DOHH2 (cell line): ENCODE results near the gene SOX5.

Experiments used
- H3F3A ChIP-seq: fragments of 200-600 bp; sonication (generic), shearing (Covaris generic); 2 replicates; pipeline ENCODE4 v1.6.0; 2016; ENCODE audit warnings: antibody characterized with exemption, mild to moderate bottlenecking; ENCODE audit not compliant: control insufficient read depth, insufficient read depth
- H3K27ac ChIP-seq: fragments of 200-600 bp; sonication (generic); 2 replicates; pipeline ENCODE4 v1.5.1; 2014; ENCODE audit warnings: low read depth, mild to moderate bottlenecking, low read length, moderate library complexity
- H3K27me3 ChIP-seq: fragments of 200-600 bp; sonication (generic); 2 replicates; pipeline ENCODE4 v1.6.1; 2014; ENCODE audit warnings: mild to moderate bottlenecking, low read length, mixed read lengths; ENCODE audit not compliant: control insufficient read depth
- H3K36me3 ChIP-seq: fragments of 200-600 bp; sonication (generic); 2 replicates; pipeline ENCODE4 v1.6.1; 2014; ENCODE audit warnings: mild to moderate bottlenecking, low read length, moderate library complexity, mixed read lengths; ENCODE audit not compliant: control insufficient read depth
- H3K4me1 ChIP-seq: fragments of 200-600 bp; sonication (generic); 2 replicates; pipeline ENCODE4 v1.6.1; 2014; ENCODE audit warnings: mild to moderate bottlenecking, low read length, mixed read lengths; ENCODE audit not compliant: control insufficient read depth
- H3K4me2 ChIP-seq: fragments of 200-600 bp; sonication (generic); 2 replicates; pipeline ENCODE4 v1.6.0; 2014; ENCODE audit warnings: mild to moderate bottlenecking, low read length, moderate library complexity
- H3K4me3 ChIP-seq: fragments of 200-600 bp; sonication (generic); 2 replicates; pipeline ENCODE4 v1.5.1; 2014; ENCODE audit warnings: mild to moderate bottlenecking, low read length, mixed read lengths
- H3K79me2 ChIP-seq: fragments of 200-600 bp; sonication (generic); 2 replicates; pipeline ENCODE4 v1.6.1; 2014; ENCODE audit warnings: mild to moderate bottlenecking, low read length, mixed read lengths; ENCODE audit not compliant: control insufficient read depth
- H3K9me2 ChIP-seq: fragments of 200-600 bp; sonication (generic); replicated peaks from 2 replicates; pipeline ENCODE4 v1.6.1; 2014; ENCODE audit warnings: mild to moderate bottlenecking, low read length, mixed read lengths; ENCODE audit not compliant: control insufficient read depth
- H3K9me3 ChIP-seq: fragments of 200-600 bp; sonication (generic); 2 replicates; pipeline ENCODE4 v1.6.1; 2014; ENCODE audit warnings: antibody characterized with exemption, low read length, mixed read lengths; ENCODE audit not compliant: control insufficient read depth, insufficient read depth
- H4K20me1 ChIP-seq: fragments of 200-600 bp; sonication (generic); 2 replicates; pipeline ENCODE4 v1.6.0; 2014; ENCODE audit warnings: low read depth, mild to moderate bottlenecking, antibody characterized with exemption, low read length, moderate library complexity; ENCODE audit not compliant: control insufficient read depth, insufficient read depth
- CTCF ChIP-seq: fragments of 200-600 bp; sonication (generic); IDR thresholded peaks from one replicate; pipeline ENCODE4 v1.5.1; 2014; ENCODE audit warnings: antibody characterized with exemption, mild to moderate bottlenecking, low read depth, low read length; ENCODE audit not compliant: poor library complexity, severe bottlenecking
- EZH2phosphoT487 ChIP-seq: fragments of 200-600 bp; sonication (generic); IDR thresholded peaks from 2 replicates; pipeline ENCODE4 v1.6.1; 2017; ENCODE audit warnings: borderline replicate concordance, mild to moderate bottlenecking, antibody characterized with exemption, low read length, moderate library complexity, mixed read lengths

SOX5 gene

DNA sequence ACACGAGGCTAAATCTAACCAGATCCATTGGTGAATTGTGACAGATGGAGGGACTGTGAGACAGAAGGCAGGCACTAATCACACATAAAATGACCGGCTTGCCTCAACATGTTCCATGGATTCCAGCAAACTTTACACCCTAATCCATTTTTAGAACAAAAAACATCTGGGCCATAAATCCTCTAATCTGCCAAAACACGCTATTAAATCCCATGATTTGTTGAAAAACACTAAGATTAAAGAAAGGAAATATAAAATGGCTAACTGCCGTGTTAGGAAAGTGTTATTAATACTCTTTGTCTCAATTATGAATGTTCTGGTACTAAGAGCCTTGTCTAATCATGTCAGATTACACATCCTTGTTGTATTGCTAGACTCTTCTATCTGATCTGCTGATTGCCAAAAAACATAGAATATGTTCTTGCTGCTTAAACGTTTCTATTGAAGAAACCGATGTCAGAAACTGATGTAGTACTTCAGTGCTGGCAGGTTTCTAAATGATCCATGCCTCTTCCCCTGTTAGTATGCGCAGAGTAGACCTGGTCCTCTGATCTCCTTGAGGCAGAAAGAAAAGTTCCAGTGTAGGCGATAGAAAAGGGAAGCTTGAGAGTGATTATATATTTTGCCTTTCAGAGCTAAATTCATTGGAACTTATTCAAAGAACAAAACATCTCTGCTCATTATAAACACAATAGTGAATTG lies 384.9 kb downstream of the SOX5 start:
- Histone ChIP-seq H3K79me2 (no peaks in the 10 kb centered on the region), H4K20me1 (no peaks in the 10 kb centered on the region), H3K9me2 (no peaks in the 10 kb centered on the region), H3F3A (no peaks in the 10 kb centered on the region), H3K27ac (no peak overlapping the region), H3K4me2 (no peak overlapping the region), H3K4me3 (no peak overlapping the region), H3K4me1 (no peaks in the 10 kb centered on the region), H3K9me3 (no peaks in the 10 kb centered on the region; the same call in 1 of the 2 replicates), H3K27me3 (no peaks in the 10 kb centered on the region), H3K36me3 (no peaks in the 10 kb centered on the region)
- no peak for TF ChIP-seq EZH2phosphoT487
- TF ChIP-seq CTCF = no peak

DNA sequence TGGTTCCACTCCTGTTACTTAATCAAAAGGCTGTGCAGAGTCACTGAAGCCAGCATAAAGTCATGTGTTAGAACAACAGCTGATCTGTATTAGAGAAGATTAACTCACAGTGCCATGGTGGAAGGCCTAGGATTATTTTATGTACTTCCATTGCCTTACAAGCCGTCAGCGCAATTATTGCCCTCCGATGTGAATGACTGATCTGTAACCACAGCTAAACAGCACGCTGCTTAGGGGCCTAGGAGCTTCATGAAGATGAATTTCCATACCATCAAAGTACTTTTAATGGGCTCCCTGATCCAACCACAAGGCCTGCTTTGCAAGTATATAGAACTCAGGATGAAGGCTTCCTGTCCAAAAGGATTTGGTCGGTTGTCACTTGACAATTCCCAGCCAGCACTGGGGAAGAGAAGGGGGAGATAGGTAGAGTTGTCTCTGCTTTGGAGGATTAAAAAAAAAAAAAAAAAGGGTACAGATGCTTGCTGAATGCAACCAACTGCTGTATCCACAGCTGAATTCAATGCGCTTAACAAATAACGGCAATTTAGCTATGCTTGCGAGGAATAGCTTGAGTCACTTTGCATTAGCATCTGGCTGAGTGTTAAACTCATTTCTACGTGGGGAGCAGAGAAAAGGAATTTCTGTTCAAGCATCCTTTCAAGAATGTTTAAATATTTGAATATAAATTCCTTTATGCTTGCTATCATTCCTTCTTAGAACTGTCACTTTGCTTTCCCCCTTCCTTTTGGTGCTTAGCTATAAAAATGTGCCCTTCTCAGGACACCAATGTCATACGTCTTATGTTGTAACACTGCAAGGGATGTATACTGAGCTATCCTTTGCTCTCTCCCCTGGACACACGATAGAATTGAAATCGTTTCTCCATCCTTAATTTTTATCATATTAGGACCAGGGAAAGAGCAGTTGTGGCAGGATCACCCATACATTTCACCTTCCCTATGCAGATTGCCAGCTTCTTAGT lies 387.8 kb downstream of the SOX5 start:
- no peaks in the 10 kb centered on the region for H3K9me2 ChIP-seq
- no peak overlapping the region for H3K4me3 ChIP-seq
- no peaks in the 10 kb centered on the region for H3K4me1 ChIP-seq
- H3K27me3 ChIP-seq = no peaks in the 10 kb centered on the region
- no peak overlapping the region for H3K27ac ChIP-seq
- H4K20me1 ChIP-seq = no peaks in the 10 kb centered on the region
- H3K36me3 ChIP-seq = no peaks in the 10 kb centered on the region
- TF ChIP-seq CTCF (no peak), EZH2phosphoT487 (no peak)
- no peaks in the 10 kb centered on the region; the same call in 1 of the 2 replicates for H3K9me3 ChIP-seq
- H3K4me2 ChIP-seq = no peak overlapping the region
- no peaks in the 10 kb centered on the region for H3F3A ChIP-seq
- H3K79me2 ChIP-seq = no peaks in the 10 kb centered on the region

- no peaks in the 10 kb centered on the region for H3K4me1 ChIP-seq
- no peaks in the 10 kb centered on the region for H3K27me3 ChIP-seq
- no peaks in the 10 kb centered on the region for H3K36me3 ChIP-seq
- no peaks in the 10 kb centered on the region for H3F3A ChIP-seq
- no peak overlapping the region for H3K4me3 ChIP-seq
- H3K9me2 ChIP-seq = no peaks in the 10 kb centered on the region
- no peaks in the 10 kb centered on the region for H4K20me1 ChIP-seq
- no peaks in the 10 kb centered on the region; the same call in 1 of the 2 replicates for H3K9me3 ChIP-seq
- H3K79me2 ChIP-seq = no peaks in the 10 kb centered on the region
- no peak overlapping the region for H3K4me2 ChIP-seq
- TF ChIP-seq EZH2phosphoT487 (no peak), CTCF (no peak)
- H3K27ac ChIP-seq = no peak overlapping the region
Measured at GRCh38 chr12:23560611-23561010, 388.9 kb downstream of the SOX5 start.
